CD14-positive monocyte (primary cell): ENCODE data around the gene FAM120B. TPM values are rescaled to one million over a fixed set of nuclear protein-coding genes. Genes with fewer than 3 reads are reported as not detected.
A peak's percentile ranks its signal among the peaks of the same experiment; 100 is the strongest.

Source experiments
- DNase-seq, 3 donors: peaks; one replicate each; pipeline ENCODE4 v3.0.0-alpha.2; 2011 to 2022
- H2AFZ ChIP-seq: 2 replicates; pipeline ENCODE4 v1.6.0; 2012; ENCODE audit warnings: mild to moderate bottlenecking, low read depth, low read length, inconsistent platforms; ENCODE audit not compliant: insufficient read depth, poor library complexity, severe bottlenecking
- H3K27ac ChIP-seq, 2 donors: 1 replicate in 1 of 2; 2 replicates in 1 of 2; pipeline ENCODE4 v1.5.1; 2012 to 2013; ENCODE audit warnings: low read length in 2 of 2, control low read depth in 1 of 2, inconsistent platforms in 1 of 2, low read depth in 1 of 2, mild to moderate bottlenecking in 1 of 2
- H3K27me3 ChIP-seq, 2 donors: one replicate each; pipeline versions ENCODE4 v1.6.0 to v1.6.1; 2011 to 2013; ENCODE audit warnings: low read length in 2 of 2; ENCODE audit not compliant: control insufficient read depth in 2 of 2, insufficient read depth in 2 of 2
- H3K36me3 ChIP-seq, 2 donors: replicated peaks in 1 of 2; 1 replicate in 1 of 2; 2 replicates in 1 of 2; pipeline versions ENCODE4 v1.5.1 to v1.6.1; 2012 to 2013; ENCODE audit warnings: low read length in 2 of 2, control low read depth in 1 of 2, inconsistent platforms in 1 of 2, mild to moderate bottlenecking in 1 of 2; ENCODE audit not compliant: insufficient read depth in 2 of 2, control insufficient read depth in 1 of 2
- H3K4me1 ChIP-seq, 2 donors: 1 replicate in 1 of 2; 2 replicates in 1 of 2; pipeline versions ENCODE4 v1.5.1 to v1.6.1; 2012 to 2013; ENCODE audit warnings: low read length in 2 of 2, control low read depth in 1 of 2, inconsistent platforms in 1 of 2, mild to moderate bottlenecking in 1 of 2, moderate library complexity in 1 of 2; ENCODE audit not compliant: insufficient read depth in 2 of 2, control insufficient read depth in 1 of 2
- H3K4me2 ChIP-seq: replicated peaks from 2 replicates; pipeline ENCODE3; 2012; ENCODE audit warnings: low read length, moderate library complexity, mild to moderate bottlenecking; ENCODE audit not compliant: poor library complexity, severe bottlenecking; ENCODE audit errors: extremely low read depth
- H3K4me3 ChIP-seq, 3 experiments: fragments of 200-600 bp in 1 of 3; sonication (generic) in 1 of 3; replicated peaks in 1 of 3; 1 replicate in 2 of 3; 2 replicates in 1 of 3; pipeline ENCODE4 v1.5.1; 2011 to 2013; ENCODE audit warnings: low read length in 3 of 3, mild to moderate bottlenecking in 3 of 3, control low read depth in 2 of 3, low read depth in 2 of 3, inconsistent platforms in 1 of 3, moderate library complexity in 1 of 3
- H3K79me2 ChIP-seq: 2 replicates; pipeline ENCODE4 v1.6.0; 2012; ENCODE audit warnings: mild to moderate bottlenecking, control low read depth, inconsistent platforms, low read length, moderate library complexity; ENCODE audit not compliant: insufficient read depth
- H3K9ac ChIP-seq: 2 replicates; pipeline ENCODE4 v1.6.0; 2017; ENCODE audit warnings: low read length, mild to moderate bottlenecking; ENCODE audit not compliant: insufficient read depth, poor library complexity, severe bottlenecking
- H3K9me3 ChIP-seq, 2 donors: replicated peaks in 1 of 2; 1 replicate in 1 of 2; 2 replicates in 1 of 2; pipeline versions ENCODE4 v1.5.1 to v1.6.1; 2012 to 2013; ENCODE audit warnings: low read length in 2 of 2, control low read depth in 1 of 2; ENCODE audit not compliant: control insufficient read depth in 1 of 2, insufficient read depth in 1 of 2
- H4K20me1 ChIP-seq: 2 replicates; pipeline ENCODE4 v1.6.0; 2012; ENCODE audit warnings: mild to moderate bottlenecking, low read length, control low read depth, moderate library complexity; ENCODE audit not compliant: insufficient read depth
- H3K27ac Mint-ChIP-seq, 7 donors: one replicate each; pipeline ENCODE4 v1.8.0; 2020; ENCODE audit warnings: mild to moderate bottlenecking in 7 of 7, mixed read lengths in 7 of 7, moderate library complexity in 6 of 7, inconsistent platforms in 2 of 7
- H3K27me3 Mint-ChIP-seq, 3 donors: one replicate each; pipeline ENCODE4 v1.8.0; 2021 to 2022; ENCODE audit warnings: low read depth in 3 of 3, mild to moderate bottlenecking in 3 of 3, mixed read lengths in 3 of 3, moderate library complexity in 3 of 3, inconsistent platforms in 1 of 3
- H3K36me3 Mint-ChIP-seq, 2 donors: one replicate each; pipeline ENCODE4 v1.8.0; 2020; ENCODE audit warnings: mixed read lengths in 2 of 2, inconsistent platforms in 1 of 2, mild to moderate bottlenecking in 1 of 2
- H3K4me1 Mint-ChIP-seq: one replicate; pipeline ENCODE4 v1.8.0; 2020; ENCODE audit warnings: mild to moderate bottlenecking, mixed read lengths
- H3K4me3 Mint-ChIP-seq, 2 donors: one replicate each; pipeline ENCODE4 v1.8.0; 2020; ENCODE audit warnings: mild to moderate bottlenecking in 2 of 2, mixed read lengths in 2 of 2, moderate library complexity in 1 of 2
- H3K9me3 Mint-ChIP-seq, 7 donors: one replicate each; pipeline ENCODE4 v1.8.0; 2020 to 2022; ENCODE audit warnings: mixed read lengths in 7 of 7, mild to moderate bottlenecking in 6 of 7, moderate library complexity in 6 of 7, inconsistent platforms in 2 of 7
- CTCF ChIP-seq: fragments of 200-600 bp; IDR thresholded peaks from one replicate; pipeline ENCODE4 v1.8.0; 2022; ENCODE audit warnings: antibody characterized with exemption, mild to moderate bottlenecking
- WGBS: methylation state at CpG from one replicate; pipeline ENCODE4 v1.1.5; 2013; ENCODE audit warnings: missing lambda C conversion rate; ENCODE audit not compliant: insufficient coverage; 5-methylcytosine and 5-hydroxymethylcytosine counted together
- intact Hi-C, 2 donors: fragments of 100-400 bp; cut with micrococcal nuclease; formaldehyde crosslinking; loops; one replicate each; pipeline versions ENCODE4 v1.15.0 to v1.15.1; 2023
- polyA plus RNA-seq, 3 donors: library from polyadenylated mRNA; depleted of rRNA in 1 of 3; unstranded in 2 of 3; stranded (reverse) in 1 of 3; fragments of 300-500 nt in 2 of 3; fragments of >200 nt in 1 of 3; fragmentation: Illumina TruSeq in 2 of 3; gene quantifications; 1 replicate in 2 of 3; 2 replicates in 1 of 3; pipeline ENCODE4 v1.2.3, GENCODE V29; 2012 to 2021

FAM120B gene
- polyA plus RNA-seq, 3 donors, result 10.6 to 20.2 (median 11.2) TPM

- peaks cover 47 to 61% of the 10 kb centered on the region in 2 donors for H3K4me1 ChIP-seq
- peak overlapping the region; percentile 25 for H3K9ac ChIP-seq
- Mint-ChIP-seq H3K27ac (peak overlapping the region in 2 of 7 donors; percentile 72 to 80), H3K27me3 (peaks cover 82 to 97% (median 86%) of the 10 kb centered on the region in 3 donors), H3K4me3 (peak overlapping the region; percentile 64 to 87), H3K36me3 (peaks cover 0 to 18% of the 10 kb centered on the region in 2 donors), H3K4me1 (peaks cover 55% of the 10 kb centered on the region), H3K9me3 (peaks cover 0 to 34% (median 14%) of the 10 kb centered on the region in 7 donors)
- H3K27me3 ChIP-seq, result peaks cover 70 to 91% of the 10 kb centered on the region in 2 donors
- H3K9me3 ChIP-seq, result peaks cover 0 to 39% of the 10 kb centered on the region in 2 donors
- 5% methylated on average over 25 of the region's 30 CpGs for WGBS
- intact Hi-C loops, result no loop called here
- H3K79me2 ChIP-seq, result no peaks in the 10 kb centered on the region
- peak overlapping the region; percentile 71 for H2AFZ ChIP-seq
- no peak for TF ChIP-seq CTCF
- H4K20me1 ChIP-seq, result no peaks in the 10 kb centered on the region
- H3K4me3 ChIP-seq, result peak overlapping the region in 1 of 3 experiments; percentile 69
- no peak overlapping the region for H3K27ac ChIP-seq
- H3K4me2 ChIP-seq, result peak overlapping the region; percentile 84
- DNase-seq, result no peak
- H3K36me3 ChIP-seq, result no peaks in the 10 kb centered on the region
These were observed 11.6 kb upstream of the FAM120B start for GRCh38 chr6:170294813-170295509.

- peak in 2 of 3 donors; percentile 29 to 52 for DNase-seq
- H3K27ac Mint-ChIP-seq, result peak overlapping the region in 1 of 7 donors; percentile 78
- WGBS, result under 1% methylated on average over 109 of the region's 109 CpGs
- H3K36me3 Mint-ChIP-seq, result peaks cover 0 to 16% of the 10 kb centered on the region in 2 donors
- Histone ChIP-seq H3K4me2 (peak overlapping the region; percentile 84), H3K79me2 (no peaks in the 10 kb centered on the region), H3K4me3 (peak overlapping the region in 1 of 3 experiments; percentile 69), H3K27me3 (peaks cover 70 to 92% of the 10 kb centered on the region in 2 donors), H3K36me3 (no peaks in the 10 kb centered on the region), H2AFZ (peak overlapping the region; percentile 71), H3K27ac (no peak overlapping the region), H3K9ac (peak overlapping the region; percentile 35), H3K9me3 (peaks cover 2 to 39% of the 10 kb centered on the region in 2 donors), H3K4me1 (peaks cover 47 to 54% of the 10 kb centered on the region in 2 donors), H4K20me1 (no peaks in the 10 kb centered on the region)
- H3K9me3 Mint-ChIP-seq, result peaks cover 2 to 35% (median 18%) of the 10 kb centered on the region in 7 donors
- H3K27me3 Mint-ChIP-seq, result peaks cover 76 to 96% (median 87%) of the 10 kb centered on the region in 3 donors
- TF ChIP-seq CTCF, result no peak
- H3K4me3 Mint-ChIP-seq, result peak overlapping the region; percentile 78 to 92
- H3K4me1 Mint-ChIP-seq, result peaks cover 55% of the 10 kb centered on the region
- intact Hi-C loops, result no loop called here
These were observed 10.8 kb upstream of the FAM120B start for GRCh38 chr6:170295510-170296422.
